ENCODE data around the gene SRRM3. TPM values are rescaled to one million over a fixed set of nuclear protein-coding genes. Genes with fewer than 3 reads are reported as not detected.
A peak's percentile ranks its signal among the peaks of the same experiment; 100 is the strongest.
"Not testable (repeated sequence)": the region's sequence is repeated elsewhere in the genome, so short reads cannot be mapped to it uniquely, and the experiment has no call there.

The SRRM3 gene
- total RNA-seq, 1 donor from 2014 or later = 4.0 TPM

GRCh38 chr7:76333511-76334101 lies 131.9 kb downstream of the SRRM3 start:
- TF ChIP-seq, protein P1, sequence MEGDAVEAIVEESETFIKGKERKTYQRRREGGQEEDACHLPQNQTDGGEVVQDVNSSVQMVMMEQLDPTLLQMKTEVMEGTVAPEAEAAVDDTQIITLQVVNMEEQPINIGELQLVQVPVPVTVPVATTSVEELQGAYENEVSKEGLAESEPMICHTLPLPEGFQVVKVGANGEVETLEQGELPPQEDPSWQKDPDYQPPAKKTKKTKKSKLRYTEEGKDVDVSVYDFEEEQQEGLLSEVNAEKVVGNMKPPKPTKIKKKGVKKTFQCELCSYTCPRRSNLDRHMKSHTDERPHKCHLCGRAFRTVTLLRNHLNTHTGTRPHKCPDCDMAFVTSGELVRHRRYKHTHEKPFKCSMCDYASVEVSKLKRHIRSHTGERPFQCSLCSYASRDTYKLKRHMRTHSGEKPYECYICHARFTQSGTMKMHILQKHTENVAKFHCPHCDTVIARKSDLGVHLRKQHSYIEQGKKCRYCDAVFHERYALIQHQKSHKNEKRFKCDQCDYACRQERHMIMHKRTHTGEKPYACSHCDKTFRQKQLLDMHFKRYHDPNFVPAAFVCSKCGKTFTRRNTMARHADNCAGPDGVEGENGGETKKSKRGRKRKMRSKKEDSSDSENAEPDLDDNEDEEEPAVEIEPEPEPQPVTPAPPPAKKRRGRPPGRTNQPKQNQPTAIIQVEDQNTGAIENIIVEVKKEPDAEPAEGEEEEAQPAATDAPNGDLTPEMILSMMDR (conservative IDR thresholded peaks at IDR 0.05) = no peak
- H3K9me3 Mint-ChIP-seq = no peaks in the 10 kb centered on the region
- no peaks in the 10 kb centered on the region for H3K27me3 Mint-ChIP-seq
- H3K27ac Mint-ChIP-seq = peak overlapping the region; percentile 12
- H3K36me3 Mint-ChIP-seq = peaks cover 39% of the 10 kb centered on the region
- peaks cover 43% of the 10 kb centered on the region for H3K4me1 Mint-ChIP-seq (ENCODE audit: unreplicated experiment)
- no peak for DNase-seq (ENCODE audit: extremely low spot score, unreplicated experiment)
- H3K4me3 Mint-ChIP-seq = no peak overlapping the region

GRCh38 chr7:76334320-76334967 lies 132.7 kb downstream of the SRRM3 start:
- no peak overlapping the region for H3K27ac Mint-ChIP-seq
- H3K4me1 Mint-ChIP-seq (ENCODE audit: unreplicated experiment) = peaks cover 44% of the 10 kb centered on the region
- no peak overlapping the region for H3K4me3 Mint-ChIP-seq
- TF ChIP-seq, protein P1 (conservative IDR thresholded peaks at IDR 0.05) = no peak
- H3K9me3 Mint-ChIP-seq = no peaks in the 10 kb centered on the region
- no peaks in the 10 kb centered on the region for H3K27me3 Mint-ChIP-seq
- peaks cover 34% of the 10 kb centered on the region for H3K36me3 Mint-ChIP-seq
- DNase-seq (ENCODE audit: extremely low spot score, unreplicated experiment) = no peak

DNA sequence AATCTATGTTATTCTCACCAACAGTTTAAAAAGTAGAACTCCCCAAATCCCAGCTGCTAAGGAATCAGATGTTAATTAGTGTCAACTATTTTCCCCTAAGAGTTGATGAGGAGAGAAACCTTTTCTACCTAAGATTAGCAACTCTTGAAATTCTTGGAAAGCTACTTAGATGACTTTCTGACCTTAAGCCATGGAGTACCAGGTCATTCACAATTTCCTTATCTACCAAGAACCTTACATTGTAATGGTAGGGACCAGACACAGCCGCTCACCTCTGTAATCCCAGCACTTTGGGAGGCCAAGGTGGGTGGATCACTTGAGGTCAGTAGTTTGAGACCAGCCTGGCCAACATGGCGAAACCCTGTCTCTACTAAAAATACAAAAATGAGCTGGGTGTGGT lies 133.7 kb downstream of the SRRM3 start:
- not testable (repeated sequence) for H3K9me3 Mint-ChIP-seq; DNase-seq (ENCODE audit: extremely low spot score, unreplicated experiment); H3K27me3 Mint-ChIP-seq; H3K4me3 Mint-ChIP-seq; H3K27ac Mint-ChIP-seq
- Mint-ChIP-seq H3K36me3 (peaks cover 36% of the 10 kb centered on the region), H3K4me1 (ENCODE audit: unreplicated experiment) (peaks cover 44% of the 10 kb centered on the region)

- TF ChIP-seq, protein P1 (conservative IDR thresholded peaks at IDR 0.05) = no peak
- no peak for DNase-seq (ENCODE audit: extremely low spot score, unreplicated experiment)
- H3K36me3 Mint-ChIP-seq = peaks cover 40% of the 10 kb centered on the region
- no peak overlapping the region for H3K4me3 Mint-ChIP-seq
- H3K27me3 Mint-ChIP-seq = no peaks in the 10 kb centered on the region
- peaks cover 7% of the 10 kb centered on the region for H3K9me3 Mint-ChIP-seq
- H3K27ac Mint-ChIP-seq = peak overlapping the region; percentile 82
- peaks cover 48% of the 10 kb centered on the region for H3K4me1 Mint-ChIP-seq (ENCODE audit: unreplicated experiment)
Measured at GRCh38 chr7:76336094-76336493, 134.4 kb downstream of the SRRM3 start.

Other genes starting within 250 kb of the SRRM3 start
- gene TMEM120A, start 207.3 kb upstream of the SRRM3 start, total RNA-seq (ENCODE audit: low replicate concordance) = 22.5 and 37.1 TPM in 2 replicates
- 45.9 and 51.9 TPM in 2 replicates for gene STYXL1, start 153.9 kb upstream of the SRRM3 start, total RNA-seq (ENCODE audit: low replicate concordance)
- 177 and 239 TPM in 2 replicates for gene MDH2, start 153.8 kb upstream of the SRRM3 start, total RNA-seq (ENCODE audit: low replicate concordance)
- 228 and 315 TPM in 2 replicates for gene HSPB1, start 100.8 kb downstream of the SRRM3 start, total RNA-seq (ENCODE audit: low replicate concordance)
- gene YWHAG, start 157.1 kb downstream of the SRRM3 start, total RNA-seq (ENCODE audit: low replicate concordance) = 140 TPM in 2 replicates
- 1.7 and 4.9 TPM in 2 replicates for gene SSC4D, start 207.8 kb downstream of the SRRM3 start, total RNA-seq (ENCODE audit: low replicate concordance)
- gene ZP3, start 223.1 kb downstream of the SRRM3 start, total RNA-seq (ENCODE audit: low replicate concordance) = not detected in 2 replicates